Measurements from ENCODE around the gene ARL4D. TPM values are rescaled to one million over a fixed set of nuclear protein-coding genes. Genes with fewer than 3 reads are reported as not detected.

ARL4D gene
- total and polyA plus RNA-seq, 2 of the 8 experiments (the other 6 are each of a cell fraction or from before 2014, with no cell fraction given), result 8.4 to 9.2 TPM

GRCh38 chr17:43409131-43409530, 10.3 kb downstream of the ARL4D start:
- Histone ChIP-seq H4K91ac (replicated peaks; ENCODE audit: insufficient read length, low read length) (no peak overlapping the region), H3K23me2 (ENCODE audit: low read depth, low read length) (no peaks in the 10 kb centered on the region), H4K20me1 (replicated peaks in 1 of 2; ENCODE audit: control insufficient read depth in 1 of 2, insufficient read depth in 2 of 2, low read length in 2 of 2) (no peaks in the 10 kb centered on the region), H3K18ac (ENCODE audit: extremely low read depth, low read length) (no peak overlapping the region), H2BK12ac (ENCODE audit: low read depth, low read length) (no peak overlapping the region), H2AK5ac (ENCODE audit: low read depth, low read length) (no peak overlapping the region), H3K4ac (replicated peaks; ENCODE audit: insufficient read length, low read depth, low read length) (no peak overlapping the region), H3K79me1 (ENCODE audit: low read depth, low read length) (no peaks in the 10 kb centered on the region), H2BK15ac (ENCODE audit: low read length) (no peak overlapping the region), H2BK20ac (ENCODE audit: low read length) (no peak overlapping the region), H2AFZ (ENCODE audit: low read length) (no peak overlapping the region), H3K14ac (ENCODE audit: insufficient read length) (no peak overlapping the region), H2BK5ac (ENCODE audit: low read depth, low read length) (no peak overlapping the region), H3K27ac (ENCODE audit: low read depth, low read length) (no peak overlapping the region), H3K9me3 (ENCODE audit: insufficient read depth in 2 of 2, low read depth in 1 of 2, low read length in 1 of 2) (no peaks in the 10 kb centered on the region), H3K4me3 (ENCODE audit: extremely low read depth in 1 of 4, insufficient read depth in 2 of 4, low read depth in 3 of 4, low read length in 4 of 4) (no peak overlapping the region), H4K5ac (ENCODE audit: insufficient read length, low read depth, low read length) (no peak overlapping the region), H4K8ac (ENCODE audit: extremely low read depth, insufficient read depth, low read length) (no peak overlapping the region), H3K56ac (replicated peaks; ENCODE audit: insufficient read length, low read depth, low read length) (no peak overlapping the region), H3K23ac (ENCODE audit: insufficient read length) (no peak overlapping the region), H2BK120ac (replicated peaks; ENCODE audit: low read depth, low read length) (no peak overlapping the region), H3K27me3 (replicated peaks in 1 of 4; ENCODE audit: control insufficient read depth in 3 of 4, extremely low read depth in 1 of 4, insufficient read depth in 3 of 4, low read length in 3 of 4) (no peaks in the 10 kb centered on the region), H3K4me1 (replicated peaks in 1 of 4; ENCODE audit: control insufficient read depth in 3 of 4, insufficient read depth in 4 of 4, low read length in 3 of 4) (peaks cover 0 to 6% (median 2%) of the 10 kb centered on the region in 4 experiments; a peak in 3 of 7 replicates), H3K4me2 (ENCODE audit: insufficient read depth in 1 of 2, low read depth in 2 of 2, low read length in 2 of 2) (no peak overlapping the region), H3K79me2 (ENCODE audit: control insufficient read depth in 1 of 2, insufficient read depth in 2 of 2, low read length in 2 of 2) (no peaks in the 10 kb centered on the region), H3K9ac (replicated peaks in 1 of 4; ENCODE audit: extremely low read depth in 1 of 4, low read depth in 3 of 4, low read length in 3 of 4) (no peak overlapping the region), H3K36me3 (ENCODE audit: control insufficient read depth in 2 of 4, insufficient read depth in 4 of 4, low read length in 3 of 4) (no peaks in the 10 kb centered on the region)
- ChIA-PET POLR2A (ENCODE audit: partially characterized antibody) (interaction anchor here (0.9 to 5.1 kb wide), 3 partner anchors 9 to 117 kb away, joined by 3 to 37 read pairs (median 3); partner anchors contain the start of gene ARL4D), CTCF (ENCODE audit: partially characterized antibody) (interaction anchor here (0.6 to 1.5 kb wide), 3 partner anchors 15 to 265 kb away, joined by 3 to 4 read pairs (median 3); no protein-coding TSS in a partner anchor)
- no peak for DNase-seq (ENCODE audit: low read depth in 1 of 2, low spot score in 2 of 2)
- 82% methylated on average over 3 of the region's 3 CpGs; no CpG with 5 or more reads in 1 of the 2 experiments for WGBS, 2 experiments (ENCODE audit: extremely low coverage in 1 of 2, insufficient coverage in 1 of 2, insufficient read length in 1 of 2, insufficient replicate concordance in 2 of 2, low coverage in 1 of 2, low lambda C conversion rate in 2 of 2, missing lambda C conversion rate in 1 of 2)
- FAIRE-seq, result no peak
- TF ChIP-seq GABPA (IDR thresholded peaks at IDR 0.05; ENCODE audit: borderline replicate concordance, insufficient read depth, low read length) (no peak), TBP (IDR thresholded peaks at IDR 0.05; ENCODE audit: low read depth, low read length) (no peak), SUZ12 (IDR thresholded peaks at IDR 0.05; ENCODE audit: low read length) (no peak), CHD1 (IDR thresholded peaks at IDR 0.05; ENCODE audit: low read depth, low read length) (no peak), RFX5 (IDR thresholded peaks at IDR 0.05; ENCODE audit: borderline replicate concordance, low read depth, low read length) (no peak), SIRT6 (IDR thresholded peaks at IDR 0.05; ENCODE audit: low read length) (no peak), CTBP2 (IDR thresholded peaks at IDR 0.05; ENCODE audit: borderline replicate concordance, insufficient read depth, insufficient read length, low read length) (no peak), BCL11A (IDR thresholded peaks at IDR 0.05; ENCODE audit: low read depth in 2 of 2, low read length in 2 of 2) (no peak), CBX8 (IDR thresholded peaks at IDR 0.05; ENCODE audit: borderline replicate concordance, low read depth, low read length) (no peak), TEAD4 (IDR thresholded peaks at IDR 0.05; ENCODE audit: low read depth, low read length) (no peak), SAP30 (IDR thresholded peaks at IDR 0.05; ENCODE audit: insufficient read depth, insufficient replicate concordance, low read length) (no peak), NRF1 (IDR thresholded peaks at IDR 0.05; ENCODE audit: low read depth, low read length) (no peak), POLR2AphosphoS5 (IDR thresholded peaks at IDR 0.05; ENCODE audit: low read depth, low read length) (no peak), ZNF274 (IDR thresholded peaks at IDR 0.05; ENCODE audit: borderline replicate concordance, extremely low read depth, low read length) (no peak)
